Measurements from ENCODE around the gene POLN. TPM values are rescaled to one million over a fixed set of nuclear protein-coding genes. Genes with fewer than 3 reads are reported as not detected.

POLN gene
- 0.33 to 1.8 TPM (median 0.64 TPM) in 5 replicates for total RNA-seq (2022; extraction: Qiagen RNA extraction)

DNA sequence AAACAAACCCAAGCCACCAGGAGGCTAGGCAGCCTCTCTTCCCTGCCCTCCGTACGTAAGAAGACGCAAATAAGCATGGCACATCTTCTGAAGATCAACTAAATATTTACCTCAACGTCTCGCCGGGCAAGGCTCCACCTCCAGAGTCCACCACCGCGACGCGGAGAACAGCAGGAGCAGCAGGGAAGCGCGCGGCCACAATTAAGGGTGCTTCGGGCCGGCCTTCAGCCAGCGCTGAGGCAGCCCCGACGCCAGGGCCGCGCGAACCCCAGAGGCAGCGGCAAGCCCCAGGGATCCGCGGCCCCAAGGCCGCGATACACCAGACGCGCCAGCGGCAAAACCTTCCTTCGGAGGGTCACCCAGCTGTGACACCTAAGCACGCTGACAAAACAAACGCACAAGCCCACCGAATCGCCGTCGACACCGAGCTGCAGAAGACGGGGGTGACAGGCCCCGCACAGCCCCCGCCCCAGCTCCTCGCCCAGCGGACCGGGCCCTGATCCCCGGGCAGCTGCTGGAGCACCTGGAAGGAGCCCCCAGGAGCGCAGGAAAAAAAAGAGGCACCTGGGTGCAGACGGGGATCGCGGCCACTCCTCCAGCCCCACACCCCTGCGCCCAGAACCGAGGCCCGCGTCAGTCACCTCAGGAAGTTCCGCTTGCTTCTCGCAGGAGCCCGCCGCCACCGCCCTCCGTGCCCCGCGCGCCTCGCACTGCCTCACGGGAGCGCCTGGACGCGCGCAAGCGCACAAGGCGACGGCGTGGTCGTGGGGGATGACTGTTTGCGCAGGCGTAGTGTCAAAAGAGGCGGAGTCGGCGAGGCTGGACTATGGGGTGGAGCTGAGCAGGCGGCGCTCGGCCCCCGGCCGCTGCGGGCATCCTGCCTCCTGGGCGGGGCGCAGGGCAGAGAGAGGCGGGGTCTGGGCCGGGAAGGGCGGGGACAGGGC lies at the start of gene POLN, which contains the start of gene HAUS3:
Gene POLN (minus strand): TSS at position 712 of the 944 bp plus-strand sequence. CDS start 12,890 bp downstream, outside the sequence.
Gene HAUS3 (minus strand): TSS at position 712 of the 944 bp plus-strand sequence. CDS start 1,175 bp downstream, outside the sequence.

DNA sequence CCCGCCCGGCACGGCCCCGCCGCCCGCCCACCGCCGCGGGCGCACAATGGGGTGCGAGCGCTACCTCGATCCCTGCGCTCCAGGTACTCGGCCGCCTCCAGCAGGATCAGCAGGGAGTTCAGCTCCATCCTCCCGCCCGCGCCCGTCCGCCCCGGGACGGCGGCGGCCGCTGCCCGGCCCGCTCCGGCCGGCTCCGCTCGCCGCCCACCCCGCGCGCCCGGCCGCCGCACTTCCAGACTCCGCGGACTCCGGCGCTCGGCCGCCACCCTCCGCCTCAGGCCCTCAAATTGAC lies 19.9 kb upstream of the POLN start, which contains the start of gene MXD4:
Gene MXD4 (minus strand): TSS at position 257 of the 292 bp plus-strand sequence. CDS start 129 bp downstream, at position 128.

DNA sequence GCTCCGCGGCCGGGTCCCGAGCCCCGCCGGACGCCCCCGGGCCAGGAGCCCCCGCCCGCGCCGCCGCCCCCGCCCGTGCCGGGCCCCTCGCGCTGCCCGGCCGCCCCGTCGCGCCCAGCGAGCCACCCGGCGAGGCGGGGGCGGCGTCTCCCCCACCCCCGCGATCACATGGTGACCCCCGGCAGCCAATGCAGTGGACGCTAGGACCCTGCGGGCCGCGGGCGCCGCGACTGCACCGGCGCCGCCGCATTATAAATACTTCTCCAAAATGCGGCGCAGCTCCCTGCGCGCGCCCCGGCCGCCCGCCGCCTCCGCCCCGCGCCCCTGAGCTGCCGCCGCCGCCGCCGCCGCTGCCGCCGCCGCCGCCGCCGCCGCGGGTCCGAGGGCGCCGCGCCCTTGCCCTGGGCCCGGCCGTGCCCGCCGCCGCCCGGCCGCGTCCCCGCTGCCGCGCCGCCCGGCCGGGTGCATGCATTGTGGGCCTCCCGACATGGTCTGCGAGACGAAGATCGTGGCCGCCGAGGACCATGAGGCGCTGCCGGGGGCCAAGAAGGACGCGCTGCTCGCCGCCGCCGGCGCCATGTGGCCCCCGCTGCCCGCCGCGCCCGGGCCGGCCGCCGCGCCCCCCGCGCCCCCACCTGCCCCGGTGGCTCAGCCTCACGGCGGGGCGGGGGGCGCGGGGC lies 182.7 kb downstream of the POLN start, which contains the start of gene NAT8L:
Gene NAT8L (plus strand): TSS at position 282 of the 680 bp plus-strand sequence. CDS start 185 bp downstream, at position 467.

Other genes with a start within 250 kb of the POLN start
- gene NELFA, start 233.1 kb downstream of the POLN start, total RNA-seq (2022; extraction: Qiagen RNA extraction) = 17.3 to 24.8 TPM (median 22.7 TPM) in 5 replicates
- 8.6 to 14.7 TPM (median 13.8 TPM) in 5 replicates for gene NAT8L, start 182.8 kb downstream of the POLN start, total RNA-seq (2022; extraction: Qiagen RNA extraction)
- 6.6 to 8.0 TPM (median 7.4 TPM) in 5 replicates for gene HAUS3, start within 50 bp of the POLN start, total RNA-seq (2022; extraction: Qiagen RNA extraction)
- gene MXD4, start 20.0 kb upstream of the POLN start, total RNA-seq (2022; extraction: Qiagen RNA extraction) = 15.4 to 22.0 TPM (median 20.9 TPM) in 5 replicates
- 2.4 to 3.2 TPM (median 2.5 TPM) in 5 replicates for gene ZFYVE28, start 176.5 kb upstream of the POLN start, total RNA-seq (2022; extraction: Qiagen RNA extraction)
- 0.08 to 0.22 TPM (median 0.22 TPM) in 3 of 5 replicates, not detected in the others for gene CFAP99, start 176.8 kb upstream of the POLN start, total RNA-seq (2022; extraction: Qiagen RNA extraction)
- 59.8 to 75.0 TPM (median 62.0 TPM) in 5 replicates for gene RNF4, start 227.0 kb upstream of the POLN start, total RNA-seq (2022; extraction: Qiagen RNA extraction)

Data from A549 treated with Mapracorat at 1 μM for 4 hours (cell line).